GM18517 (cell line): ENCODE results near the gene ZNF420.

ENCODE experiments used
- ATAC-seq: cut with Tn5 transposase; IDR thresholded peaks from one replicate; pipeline ENCODE4 v1.9.1; 2021; ENCODE audit warnings: mild to moderate bottlenecking, moderate library complexity; ENCODE audit not compliant: unreplicated experiment

Gene ZNF420

GRCh38 chr19:37136111-37136510 is 57.9 kb downstream of the ZNF420 start:
- no peak for ATAC-seq

DNA sequence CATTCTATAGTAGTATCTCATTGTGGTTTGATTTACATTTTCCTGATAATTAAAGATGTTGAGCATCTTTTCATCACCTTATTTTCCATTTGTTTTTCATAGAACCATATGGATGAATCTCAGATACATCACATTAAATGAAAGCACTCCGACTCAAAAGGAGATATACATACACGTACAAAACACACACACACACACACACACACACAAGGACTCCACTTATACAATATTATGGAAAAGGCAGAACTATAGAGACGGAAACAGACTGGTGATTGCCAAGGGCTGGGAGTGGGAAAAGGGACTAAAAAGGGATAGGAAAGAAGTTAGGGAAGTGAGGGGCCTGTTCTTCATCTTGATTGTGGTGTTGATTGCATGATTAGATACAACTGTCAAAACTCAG is 70.0 kb downstream of the ZNF420 start:
- no peak for ATAC-seq

DNA sequence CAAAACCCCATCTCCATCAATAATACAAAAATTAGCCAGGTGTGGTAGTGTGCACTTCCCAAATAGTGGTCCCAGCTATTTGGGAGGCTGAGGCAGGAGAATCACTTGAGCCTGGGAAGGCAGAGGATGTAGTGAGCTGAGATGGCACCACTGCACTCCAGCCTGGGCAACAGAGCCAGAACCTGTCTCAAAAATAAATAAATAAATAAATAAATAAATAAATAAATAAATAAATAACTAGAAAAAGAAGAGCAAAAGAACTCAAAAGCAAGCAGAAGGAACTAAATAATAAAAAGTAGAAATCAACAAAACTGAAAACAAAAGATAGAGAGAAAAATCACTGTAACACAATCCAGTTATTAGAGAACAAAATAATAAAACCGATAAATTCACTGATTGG is 81.9 kb downstream of the ZNF420 start:
- ATAC-seq, result no peak

GRCh38 chr19:37165635-37166034 is 87.4 kb downstream of the ZNF420 start:
- ATAC-seq, result no peak

DNA sequence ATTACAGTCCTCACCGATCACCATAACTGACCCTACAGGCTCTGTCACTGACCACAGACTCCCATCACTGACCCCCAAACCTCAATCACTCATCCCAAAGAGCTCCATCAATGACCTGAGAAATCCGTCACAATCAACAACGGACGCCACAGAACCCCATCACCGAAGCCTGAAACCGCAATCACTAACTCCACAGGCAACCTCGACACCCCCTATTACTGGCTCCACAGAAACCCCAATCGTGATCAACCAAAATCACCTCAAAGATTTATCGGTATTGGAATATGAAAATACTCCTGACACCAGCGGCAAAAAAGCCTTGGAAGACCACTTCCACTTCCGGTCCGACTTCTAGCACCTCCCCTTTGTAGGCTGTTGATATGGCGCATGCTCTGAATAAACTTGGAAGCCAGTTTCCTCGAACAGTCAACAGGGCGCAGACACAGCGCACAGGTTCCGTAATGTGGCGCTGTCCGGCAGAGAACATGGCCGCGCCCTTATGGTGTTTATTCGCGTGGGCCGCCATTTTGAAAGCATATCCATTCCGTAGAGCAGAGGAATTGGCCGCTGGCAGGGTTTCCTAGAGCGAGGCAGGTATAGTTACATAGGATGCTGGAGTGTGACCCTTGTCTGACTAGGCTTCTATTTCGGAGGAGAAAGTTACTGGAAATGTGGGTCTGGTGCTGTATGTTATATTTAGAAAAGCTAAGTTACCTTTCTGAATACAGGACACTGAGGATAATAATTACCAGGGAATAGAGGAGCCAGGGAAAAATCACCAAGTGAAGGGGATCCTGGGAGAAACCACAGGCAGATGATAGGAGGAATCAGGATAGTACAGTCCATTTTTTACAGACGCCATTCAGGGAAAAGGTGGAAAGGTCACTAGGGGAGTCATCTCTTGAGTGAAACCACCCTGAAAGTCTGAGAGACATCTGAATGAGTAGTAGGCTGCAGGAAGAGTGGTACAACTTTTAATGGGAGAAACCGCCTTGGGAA is 94.4 kb downstream of the ZNF420 start, which contains the start of gene ZNF585A:
ZNF585A (minus strand) TSS at position 328 of the 999 bp plus-strand sequence. CDS start 2,785 bp downstream, outside the sequence.
- ATAC-seq, result peak; percentile 95
